ENCODE results near the gene KIAA1671. TPM values are rescaled to one million over a fixed set of nuclear protein-coding genes. Genes with fewer than 3 reads are reported as not detected.

KIAA1671 gene
- polyA plus RNA-seq, 2 donors: 14.2 to 17.7 TPM

Other genes with a start within 250 kb of the KIAA1671 start
- gene PIWIL3, start 178.0 kb upstream of the KIAA1671 start, polyA plus RNA-seq: not detected
- under 1 TPM; 0.14 to 0.16 TPM for gene SGSM1, start 146.5 kb upstream of the KIAA1671 start, polyA plus RNA-seq
- not detected for gene LHFPL7, start 6.0 kb upstream of the KIAA1671 start, polyA plus RNA-seq
- gene CRYBB3, start 247.1 kb downstream of the KIAA1671 start, polyA plus RNA-seq: 1 to 10 TPM in 1 of 2 donors, under 1 TPM in 1; 0.33 to 1.1 TPM

All from esophagus (tissue), 2 donors.